Hepatocyte (in vitro differentiated cells): ENCODE measurements around the gene CBX5.

Experiments
- CTCF ChIP-seq: fragments of 200-600 bp; sonication (generic); IDR thresholded peaks from 2 replicates; pipeline ENCODE4 v1.5.1; 2016; ENCODE audit warnings: antibody characterized with exemption, mild to moderate bottlenecking; ENCODE audit not compliant: poor library complexity
- EZH2 ChIP-seq: fragments of 200-600 bp; sonication (generic); IDR thresholded peaks from 2 replicates; pipeline ENCODE4 v1.6.1; 2016; ENCODE audit warnings: antibody characterized with exemption, mild to moderate bottlenecking, borderline replicate concordance

- TF ChIP-seq CTCF (no peak), EZH2 (no peak)
Measured at GRCh38 chr12:54253240-54253639, 26.7 kb downstream of the CBX5 start.
